Measurements from ENCODE around the gene ANTXR2.

ANTXR2 gene

GRCh38 chr4:80112236-80112635, 39.2 kb upstream of the ANTXR2 start:
- no peaks in the 10 kb centered on the region for H4K20me1 ChIP-seq (ENCODE audit: insufficient read depth, low read length)
- no peak for TF ChIP-seq CTCF (IDR thresholded peaks at IDR 0.05; ENCODE audit: low read length)
- TF ChIP-seq EZH2 (IDR thresholded peaks at IDR 0.05; ENCODE audit: borderline replicate concordance, low read length) = no peak
- no peaks in the 10 kb centered on the region for H3F3A ChIP-seq (ENCODE audit: insufficient read depth, low read length)

GRCh38 chr4:80111276-80111675, 38.2 kb upstream of the ANTXR2 start:
- Histone ChIP-seq H3K4me1 (ENCODE audit: insufficient read depth, low read length, severe bottlenecking) (no peaks in the 10 kb centered on the region), H3K4me2 (ENCODE audit: low read length) (no peak overlapping the region), H3K9me2 (ENCODE audit: low read depth, low read length) (no peaks in the 10 kb centered on the region), H3K27ac (ENCODE audit: low read depth, low read length, poor library complexity, severe bottlenecking) (no peak overlapping the region), H4K20me1 (ENCODE audit: insufficient read depth, low read length) (no peaks in the 10 kb centered on the region), H2AFZ (ENCODE audit: low read length) (no peak overlapping the region), H3K4me3 (ENCODE audit: low read depth, low read length, poor library complexity, severe bottlenecking) (no peak overlapping the region), H3K79me2 (ENCODE audit: insufficient read depth, low read length) (no peaks in the 10 kb centered on the region), H3F3A (ENCODE audit: insufficient read depth, low read length) (no peaks in the 10 kb centered on the region), H3K27me3 (ENCODE audit: insufficient read depth, low read length) (no peaks in the 10 kb centered on the region), H3K9me3 (ENCODE audit: low read length) (no peaks in the 10 kb centered on the region), H3K9ac (ENCODE audit: low read length) (no peak overlapping the region), H3K36me3 (ENCODE audit: insufficient read depth, low read length) (no peaks in the 10 kb centered on the region)
- no peak for TF ChIP-seq CTCF (IDR thresholded peaks at IDR 0.05; ENCODE audit: low read length)
- TF ChIP-seq EZH2 (IDR thresholded peaks at IDR 0.05; ENCODE audit: borderline replicate concordance, low read length) = no peak

More at GRCh38 chr4:80112236-80112635, 39.2 kb upstream of the ANTXR2 start:
- Histone ChIP-seq H3K79me2 (ENCODE audit: insufficient read depth, low read length) (no peaks in the 10 kb centered on the region), H3K27ac (ENCODE audit: low read depth, low read length, poor library complexity, severe bottlenecking) (no peak overlapping the region), H3K4me3 (ENCODE audit: low read depth, low read length, poor library complexity, severe bottlenecking) (no peak overlapping the region), H3K4me2 (ENCODE audit: low read length) (no peak overlapping the region), H3K9me3 (ENCODE audit: low read length) (no peaks in the 10 kb centered on the region), H2AFZ (ENCODE audit: low read length) (no peak overlapping the region), H3K4me1 (ENCODE audit: insufficient read depth, low read length, severe bottlenecking) (no peaks in the 10 kb centered on the region), H3K9me2 (ENCODE audit: low read depth, low read length) (no peaks in the 10 kb centered on the region), H3K9ac (ENCODE audit: low read length) (no peak overlapping the region), H3K36me3 (ENCODE audit: insufficient read depth, low read length) (no peaks in the 10 kb centered on the region), H3K27me3 (ENCODE audit: insufficient read depth, low read length) (no peaks in the 10 kb centered on the region)

GRCh38 chr4:80107374-80107773, 34.3 kb upstream of the ANTXR2 start:
- TF ChIP-seq EZH2 (IDR thresholded peaks at IDR 0.05; ENCODE audit: borderline replicate concordance, low read length) (no peak), CTCF (IDR thresholded peaks at IDR 0.05; ENCODE audit: low read length) (no peak)
- no peaks in the 10 kb centered on the region for H4K20me1 ChIP-seq (ENCODE audit: insufficient read depth, low read length)
- H3K27me3 ChIP-seq (ENCODE audit: insufficient read depth, low read length) = no peaks in the 10 kb centered on the region
- no peaks in the 10 kb centered on the region for H3K36me3 ChIP-seq (ENCODE audit: insufficient read depth, low read length)
- H3F3A ChIP-seq (ENCODE audit: insufficient read depth, low read length) = no peaks in the 10 kb centered on the region
- H3K9me3 ChIP-seq (ENCODE audit: low read length) = no peaks in the 10 kb centered on the region
- no peak overlapping the region for H2AFZ ChIP-seq (ENCODE audit: low read length)
- H3K27ac ChIP-seq (ENCODE audit: low read depth, low read length, poor library complexity, severe bottlenecking) = no peak overlapping the region
- no peak overlapping the region for H3K4me3 ChIP-seq (ENCODE audit: low read depth, low read length, poor library complexity, severe bottlenecking)
- no peaks in the 10 kb centered on the region for H3K9me2 ChIP-seq (ENCODE audit: low read depth, low read length)
- no peaks in the 10 kb centered on the region for H3K79me2 ChIP-seq (ENCODE audit: insufficient read depth, low read length)
- H3K9ac ChIP-seq (ENCODE audit: low read length) = no peak overlapping the region
- H3K4me1 ChIP-seq (ENCODE audit: insufficient read depth, low read length, severe bottlenecking) = no peaks in the 10 kb centered on the region
- no peak overlapping the region for H3K4me2 ChIP-seq (ENCODE audit: low read length)
